Spleen (tissue), 7 donors: Measurements from ENCODE around the gene FGF5.
"Not testable (repeated sequence)": the region's sequence is repeated elsewhere in the genome, so short reads cannot be mapped to it uniquely, and the experiment has no call there.

Experiments
- CTCF ChIP-seq, 11 experiments: fragments of 200-600 bp in 7 of 11; fragments of 450-650 bp in 4 of 11; sonication (generic) in 4 of 11; IDR thresholded peaks in 8 of 11; conservative IDR thresholded peaks in 3 of 11; 1 replicate in 7 of 11; 2 replicates in 4 of 11; pipeline versions ENCODE4 v1.4.0 to v1.8.0; 2016 to 2021; ENCODE audit warnings: antibody characterized with exemption in 11 of 11, inconsistent platforms in 4 of 11, mild to moderate bottlenecking in 1 of 11
- POLR2A ChIP-seq, 3 donors: fragments of 450-650 bp; IDR thresholded peaks; one replicate each; pipeline ENCODE4 v1.5.1; 2017; ENCODE audit warnings: antibody characterized with exemption in 3 of 3, mild to moderate bottlenecking in 1 of 3
- POLR2AphosphoS5 ChIP-seq, 3 donors: sonication (generic); formaldehyde crosslinking; IDR thresholded peaks; one replicate each; pipeline ENCODE4 v1.5.1; 2017; ENCODE audit warnings: antibody characterized with exemption in 3 of 3
- donor health status: DM: no; HTN: no; CAD: no; lungs with moderate emphysema.
- donor health status: DM: no; HTN: no; CAD: no.
- donor health status: DM: no; HTN: no; CAD: no.

GRCh38 chr4:80247484-80247883, 19.0 kb upstream of the FGF5 start:
- not testable (repeated sequence) for TF ChIP-seq CTCF (IDR thresholded peaks at IDR 0.05 in 8 of 11, conservative IDR thresholded peaks at IDR 0.05 in 3 of 11); POLR2A (IDR thresholded peaks at IDR 0.05); POLR2AphosphoS5 (IDR thresholded peaks at IDR 0.05)
